Activated CD8-positive, alpha-beta memory T cell treated with anti-CD3 and anti-CD28 coated beads, Interleukin-2, amount 10 ng/mL, durations not matched to agents 7 days and 5 days (primary cell): ENCODE measurements around the gene PCP2. TPM values are rescaled to one million over a fixed set of nuclear protein-coding genes. Genes with fewer than 3 reads are reported as not detected.

Experiments
- microRNA-seq: library from miRNA; unstranded; fragments of <30 nt; microRNA quantifications from one replicate; pipeline ENCODE4 v1.2.0, GENCODE V29; 2022
- total RNA-seq, 2 experiments: library from RNA; stranded (reverse); gene quantifications; one replicate each; pipeline ENCODE4 v1.2.3, GENCODE V29; 2021

PCP2 gene
- total RNA-seq, 2 experiments from 2014 or later: 0.56 to 0.99 TPM

Small RNA genes within 50 kb of the gene (microRNA-seq; reads per million reads assigned to microRNA genes)
- gene MIR6792: not detected

Other genes with a start within 250 kb of the PCP2 start
- 1 to 10 TPM in 1 of 2 experiments, under 1 TPM in 1; 0.58 to 1.9 TPM for gene PEX11G, start 144.7 kb downstream of the PCP2 start, total RNA-seq
- 10 to 100 TPM in 1 of 2 experiments, 1 to 10 TPM in 1; 8.9 to 11.3 TPM for gene ZNF358, start 117.6 kb downstream of the PCP2 start, total RNA-seq
- 10 to 100 TPM; 15.8 to 20.7 TPM for gene MCOLN1, start 111.1 kb downstream of the PCP2 start, total RNA-seq
- 100 to 1,000 TPM; 160 to 184 TPM for gene PNPLA6, start 98.0 kb downstream of the PCP2 start, total RNA-seq
- under 1 TPM; 0.15 to 0.30 TPM for gene CAMSAP3, start 37.9 kb downstream of the PCP2 start, total RNA-seq
- gene XAB2, start 4.2 kb downstream of the PCP2 start, total RNA-seq: 10 to 100 TPM; 43.7 to 51.5 TPM
- 100 to 1,000 TPM; 132 to 163 TPM for gene PET100, start 3.9 kb downstream of the PCP2 start, total RNA-seq
- gene STXBP2, start 3.4 kb upstream of the PCP2 start, total RNA-seq: 100 to 1,000 TPM; 132 to 158 TPM
- not detected for gene RETN, start 35.3 kb upstream of the PCP2 start, total RNA-seq
- not detected for gene MCEMP1, start 43.4 kb upstream of the PCP2 start, total RNA-seq
- 10 to 100 TPM; 80.1 to 91.0 TPM for gene TRAPPC5, start 47.1 kb upstream of the PCP2 start, total RNA-seq
- under 1 TPM in 1 of 2 experiments, not detected in 1; 0.23 TPM for gene FCER2, start 68.4 kb upstream of the PCP2 start, total RNA-seq
- gene CLEC4G, start 98.4 kb upstream of the PCP2 start, total RNA-seq: not detected
- gene CD209, start 113.8 kb upstream of the PCP2 start, total RNA-seq: not detected
- not detected for gene CLEC4M, start 129.5 kb upstream of the PCP2 start, total RNA-seq
- 1 to 10 TPM; 6.0 to 6.1 TPM for gene EVI5L, start 196.5 kb upstream of the PCP2 start, total RNA-seq
- gene PRR36, start 240.7 kb upstream of the PCP2 start, total RNA-seq: under 1 TPM in 1 of 2 experiments, not detected in 1; 0.06 TPM